Activated CD8-positive, alpha-beta T cell treated with anti-CD3 and anti-CD28 coated beads, Interleukin-2, amount 10 ng/mL, durations not matched to agents 7 days and 5 days (primary cell): ENCODE results near the gene IQCE. TPM values are rescaled to one million over a fixed set of nuclear protein-coding genes. Genes with fewer than 3 reads are reported as not detected.
A peak's percentile ranks its signal among the peaks of the same experiment; 100 is the strongest.

ENCODE experiments used
- ATAC-seq: fragments of 150-1000 bp; cut with Tn5 transposase; one replicate; pipeline ENCODE4 v1.10.0; 2021; ENCODE audit warnings: moderate library complexity
- CTCF ChIA-PET: fragments of 350-600 bp; sonication (Branson Sonifier 250); formaldehyde crosslinking; loops from one replicate; lab custom pipeline; 2021; ENCODE audit warnings: antibody characterized with exemption; lab: Charles Lee
- POLR2A ChIA-PET: fragments of 350-600 bp; sonication (Branson Sonifier 250); formaldehyde crosslinking; loops from one replicate; lab custom pipeline; 2021; ENCODE audit warnings: antibody characterized with exemption; lab: Charles Lee
- DNase-seq: peaks from one replicate; pipeline ENCODE4 v3.0.0-alpha.2; 2020
- H3K27ac Mint-ChIP-seq: one replicate; pipeline ENCODE4 v1.8.0; 2021; ENCODE audit warnings: mild to moderate bottlenecking, mixed read lengths
- H3K27me3 Mint-ChIP-seq: one replicate; pipeline ENCODE4 v1.8.0; 2021; ENCODE audit warnings: low read depth, mixed read lengths
- H3K36me3 Mint-ChIP-seq: one replicate; pipeline ENCODE4 v1.8.0; 2021; ENCODE audit warnings: low read depth, mixed read lengths
- H3K4me1 Mint-ChIP-seq: one replicate; pipeline ENCODE4 v1.8.0; 2021; ENCODE audit warnings: low read depth, mixed read lengths
- H3K4me3 Mint-ChIP-seq: one replicate; pipeline ENCODE4 v1.8.0; 2021; ENCODE audit warnings: mild to moderate bottlenecking, mixed read lengths
- H3K9me3 Mint-ChIP-seq: one replicate; pipeline ENCODE4 v1.8.0; 2022; ENCODE audit warnings: mixed read lengths; ENCODE audit not compliant: insufficient read depth
- total RNA-seq, 2 experiments: library from RNA; stranded (reverse); gene quantifications; one replicate each; pipeline ENCODE4 v1.2.3, GENCODE V29; 2021

The IQCE gene
- total RNA-seq, 2 experiments from 2014 or later: 11.6 to 12.4 TPM

- CTCF ChIA-PET: interaction anchor here (1.0 to 1.8 kb wide), 3 partner anchors 45 to 185 kb away, joined by 3 to 8 read pairs (median 5); no protein-coding TSS in a partner anchor
- Mint-ChIP-seq H3K9me3 (no peaks in the 10 kb centered on the region), H3K27ac (no peak overlapping the region), H3K36me3 (no peaks in the 10 kb centered on the region), H3K4me1 (peaks cover 8% of the 10 kb centered on the region), H3K27me3 (no peaks in the 10 kb centered on the region), H3K4me3 (no peak overlapping the region)
- no peak for ATAC-seq
- DNase-seq: no peak
- POLR2A ChIA-PET: no interaction called here
Observed at GRCh38 chr7:2654059-2654458, 95.3 kb downstream of the IQCE start.

- ChIA-PET CTCF (interaction anchor here (0.9 to 1.7 kb wide), 3 partner anchors 11 to 187 kb away, joined by 3 to 6 read pairs (median 4); no protein-coding TSS in a partner anchor), POLR2A (no interaction called here)
- DNase-seq (no peak), ATAC-seq (no peak)
- Mint-ChIP-seq H3K4me3 (no peak overlapping the region), H3K4me1 (peaks cover 8% of the 10 kb centered on the region), H3K27me3 (no peaks in the 10 kb centered on the region), H3K9me3 (no peaks in the 10 kb centered on the region), H3K27ac (no peak overlapping the region), H3K36me3 (no peaks in the 10 kb centered on the region)
Observed at GRCh38 chr7:2655870-2656614, 97.3 kb downstream of the IQCE start.

- peak overlapping the region; percentile 11 for H3K27ac Mint-ChIP-seq
- no peak for ATAC-seq
- CTCF ChIA-PET: interaction anchor here (0.9 to 1.7 kb wide), 3 partner anchors 12 to 189 kb away, joined by 3 to 6 read pairs (median 4); no protein-coding TSS in a partner anchor
Observed at GRCh38 chr7:2657208-2657607, 98.4 kb downstream of the IQCE start.

GRCh38 chr7:2657920-2658671 is 99.3 kb downstream of the IQCE start:
- DNase-seq (no peak), ATAC-seq (no peak)
- ChIA-PET CTCF (interaction anchor here (1.3 to 2.0 kb wide), 3 partner anchors 13 to 52 kb away, joined by 4 to 6 read pairs (median 5); no protein-coding TSS in a partner anchor), POLR2A (no interaction called here)
- no peaks in the 10 kb centered on the region for H3K36me3 Mint-ChIP-seq
- H3K4me1 Mint-ChIP-seq: no peaks in the 10 kb centered on the region
- no peak overlapping the region for H3K4me3 Mint-ChIP-seq
- H3K27ac Mint-ChIP-seq: no peak overlapping the region
- no peaks in the 10 kb centered on the region for H3K27me3 Mint-ChIP-seq
- H3K9me3 Mint-ChIP-seq: no peaks in the 10 kb centered on the region

More at GRCh38 chr7:2657208-2657607, 98.4 kb downstream of the IQCE start:
- POLR2A ChIA-PET: no interaction called here
- Mint-ChIP-seq H3K36me3 (no peaks in the 10 kb centered on the region), H3K4me1 (peaks cover 6% of the 10 kb centered on the region), H3K9me3 (no peaks in the 10 kb centered on the region), H3K4me3 (no peak overlapping the region), H3K27me3 (no peaks in the 10 kb centered on the region)
- DNase-seq: no peak

- CTCF ChIA-PET: interaction anchor here (1.3 to 2.0 kb wide), 2 partner anchors 12 to 51 kb away, joined by 4 to 5 read pairs; no protein-coding TSS in a partner anchor
- no peaks in the 10 kb centered on the region for H3K27me3 Mint-ChIP-seq
- POLR2A ChIA-PET: interaction anchor here (1.4 kb wide), 1 partner anchor 10 kb away, joined by 3 read pairs; no protein-coding TSS in a partner anchor
- no peaks in the 10 kb centered on the region for H3K9me3 Mint-ChIP-seq
- no peak overlapping the region for H3K4me3 Mint-ChIP-seq
- H3K4me1 Mint-ChIP-seq: no peaks in the 10 kb centered on the region
- H3K36me3 Mint-ChIP-seq: no peaks in the 10 kb centered on the region
- DNase-seq (no peak), ATAC-seq (no peak)
- H3K27ac Mint-ChIP-seq: no peak overlapping the region
Observed at GRCh38 chr7:2658941-2659340, 100.2 kb downstream of the IQCE start.

- H3K36me3 Mint-ChIP-seq: no peaks in the 10 kb centered on the region
- no peak overlapping the region for H3K4me3 Mint-ChIP-seq
- no peaks in the 10 kb centered on the region for H3K27me3 Mint-ChIP-seq
- no peak overlapping the region for H3K27ac Mint-ChIP-seq
- no peak for DNase-seq
- no peaks in the 10 kb centered on the region for H3K9me3 Mint-ChIP-seq
- H3K4me1 Mint-ChIP-seq: no peaks in the 10 kb centered on the region
- POLR2A ChIA-PET: interaction anchor here (1.4 kb wide), 1 partner anchor 10 kb away, joined by 3 read pairs; no protein-coding TSS in a partner anchor
- CTCF ChIA-PET: interaction anchor here (2.0 kb wide), 1 partner anchor 51 kb away, joined by 4 read pairs; no protein-coding TSS in a partner anchor
- no peak for ATAC-seq
Observed at GRCh38 chr7:2659556-2660358, 101.0 kb downstream of the IQCE start.

- DNase-seq (no peak), ATAC-seq (no peak)
- no peaks in the 10 kb centered on the region for H3K9me3 Mint-ChIP-seq
- H3K4me3 Mint-ChIP-seq: no peak overlapping the region
- no peaks in the 10 kb centered on the region for H3K36me3 Mint-ChIP-seq
- H3K27me3 Mint-ChIP-seq: no peaks in the 10 kb centered on the region
- ChIA-PET POLR2A (interaction anchor here (1.4 kb wide), 1 partner anchor 11 kb away, joined by 3 read pairs; no protein-coding TSS in a partner anchor), CTCF (no interaction called here)
- peaks cover 3% of the 10 kb centered on the region for H3K4me1 Mint-ChIP-seq
- no peak overlapping the region for H3K27ac Mint-ChIP-seq
Observed at GRCh38 chr7:2660359-2661095, 101.7 kb downstream of the IQCE start.

- Mint-ChIP-seq H3K36me3 (no peaks in the 10 kb centered on the region), H3K27ac (no peak overlapping the region), H3K9me3 (no peaks in the 10 kb centered on the region), H3K4me1 (peaks cover 3% of the 10 kb centered on the region), H3K27me3 (no peaks in the 10 kb centered on the region), H3K4me3 (no peak overlapping the region)
- POLR2A ChIA-PET: no interaction called here
- DNase-seq: no peak
- ATAC-seq: no peak
- CTCF ChIA-PET: no interaction called here
Observed at GRCh38 chr7:2661096-2661449, 102.3 kb downstream of the IQCE start.

GRCh38 chr7:2661602-2662272 is 103.0 kb downstream of the IQCE start:
- peaks cover 3% of the 10 kb centered on the region for H3K27me3 Mint-ChIP-seq
- no peak for ATAC-seq
- H3K36me3 Mint-ChIP-seq: no peaks in the 10 kb centered on the region
- no peaks in the 10 kb centered on the region for H3K9me3 Mint-ChIP-seq
- no peak overlapping the region for H3K4me3 Mint-ChIP-seq
- no peak overlapping the region for H3K27ac Mint-ChIP-seq
- CTCF ChIA-PET: interaction anchor here (1.8 kb wide), 1 partner anchor 10 kb away, joined by 3 read pairs; no protein-coding TSS in a partner anchor
- DNase-seq: no peak
- POLR2A ChIA-PET: no interaction called here
- peaks cover 3% of the 10 kb centered on the region for H3K4me1 Mint-ChIP-seq

GRCh38 chr7:2662273-2663120 is 103.7 kb downstream of the IQCE start:
- POLR2A ChIA-PET: interaction anchor here (1.0 kb wide), 1 partner anchor 11 kb away, joined by 3 read pairs; no protein-coding TSS in a partner anchor
- peaks cover 3% of the 10 kb centered on the region for H3K27me3 Mint-ChIP-seq
- no peak overlapping the region for H3K27ac Mint-ChIP-seq
- H3K36me3 Mint-ChIP-seq: no peaks in the 10 kb centered on the region
- ATAC-seq: no peak
- H3K4me3 Mint-ChIP-seq: no peak overlapping the region
- peaks cover 3% of the 10 kb centered on the region for H3K4me1 Mint-ChIP-seq
- CTCF ChIA-PET: interaction anchor here (1.8 kb wide), 1 partner anchor 11 kb away, joined by 3 read pairs; no protein-coding TSS in a partner anchor
- no peaks in the 10 kb centered on the region for H3K9me3 Mint-ChIP-seq
- DNase-seq: no peak
